ENCODE results near the gene LMX1A.

Gene LMX1A

GRCh38 chr1:165383599-165384405 is 27.3 kb upstream of the LMX1A start:
- Histone ChIP-seq H3K4me3 (ENCODE audit: low read length) (no peak overlapping the region), H3K9me3 (ENCODE audit: insufficient read depth, low read depth, low read length) (no peaks in the 10 kb centered on the region), H3K36me3 (ENCODE audit: insufficient read depth, low read length) (no peaks in the 10 kb centered on the region), H3K4me1 (ENCODE audit: insufficient read depth, low read length) (no peaks in the 10 kb centered on the region), H3K27me3 (ENCODE audit: insufficient read depth, low read length) (peaks cover 7% of the 10 kb centered on the region; the same call in 1 of the 2 replicates), H3K27ac (ENCODE audit: low read depth, low read length) (no peak overlapping the region), H3K9ac (ENCODE audit: low read depth, low read length) (no peak overlapping the region)
- whole genome bisulfite sequencing: 76% methylated on average over 5 of the region's 5 CpGs

GRCh38 chr1:165383067-165383466 is 26.6 kb upstream of the LMX1A start:
- H3K4me3 ChIP-seq (ENCODE audit: low read length): no peak overlapping the region
- H3K9me3 ChIP-seq (ENCODE audit: insufficient read depth, low read depth, low read length): no peaks in the 10 kb centered on the region
- H3K27me3 ChIP-seq (ENCODE audit: insufficient read depth, low read length): peaks cover 7% of the 10 kb centered on the region; the same call in 1 of the 2 replicates
- no peaks in the 10 kb centered on the region for H3K4me1 ChIP-seq (ENCODE audit: insufficient read depth, low read length)
- H3K9ac ChIP-seq (ENCODE audit: low read depth, low read length): no peak overlapping the region
- WGBS: 67% methylated on average over 6 of the region's 6 CpGs
- no peaks in the 10 kb centered on the region for H3K36me3 ChIP-seq (ENCODE audit: insufficient read depth, low read length)
- no peak overlapping the region for H3K27ac ChIP-seq (ENCODE audit: low read depth, low read length)

DNA sequence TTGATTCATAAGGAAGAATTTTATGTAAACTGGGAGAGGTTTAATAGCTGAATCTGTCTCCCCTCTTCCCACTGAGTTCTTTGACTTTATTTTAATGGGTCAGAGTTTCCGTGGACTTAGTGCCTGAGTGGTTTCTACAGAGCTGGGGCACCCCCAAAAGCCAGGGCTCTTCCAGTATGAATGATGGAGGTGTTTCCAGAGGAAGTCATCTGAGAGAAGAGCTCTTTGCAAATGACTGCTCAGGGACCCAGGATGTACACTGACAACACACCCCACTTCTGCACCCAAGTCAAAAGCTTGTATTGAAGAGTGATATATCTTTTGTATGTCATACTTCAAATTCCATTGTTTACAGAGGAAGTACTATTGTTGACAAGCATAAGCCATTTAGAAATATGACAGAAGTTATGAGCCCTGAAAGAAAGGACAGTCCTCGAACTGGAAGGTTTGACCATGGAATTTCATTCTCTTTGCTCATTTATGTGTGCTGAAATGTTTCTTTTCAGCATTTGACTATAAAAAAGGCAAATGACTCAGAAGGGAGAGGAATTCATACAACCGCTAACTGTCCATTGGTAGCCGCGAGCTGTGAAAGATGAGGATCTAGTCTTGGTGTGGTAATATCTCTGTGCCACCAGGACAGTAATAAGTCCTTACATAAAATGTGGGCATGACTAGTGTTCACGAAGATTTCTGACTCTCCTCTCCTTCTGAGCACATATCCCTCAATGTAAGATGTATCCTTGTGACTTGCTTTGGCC is 25.4 kb upstream of the LMX1A start:
- Histone ChIP-seq H3K4me1 (ENCODE audit: insufficient read depth, low read length) (no peaks in the 10 kb centered on the region), H3K36me3 (ENCODE audit: insufficient read depth, low read length) (no peaks in the 10 kb centered on the region), H3K9ac (ENCODE audit: low read depth, low read length) (no peak overlapping the region), H3K27ac (ENCODE audit: low read depth, low read length) (no peak overlapping the region), H3K27me3 (ENCODE audit: insufficient read depth, low read length) (peaks cover 12% of the 10 kb centered on the region), H3K4me3 (ENCODE audit: low read length) (no peak overlapping the region), H3K9me3 (ENCODE audit: insufficient read depth, low read depth, low read length) (no peaks in the 10 kb centered on the region)
- 91% methylated on average over 6 of the region's 6 CpGs for WGBS

DNA sequence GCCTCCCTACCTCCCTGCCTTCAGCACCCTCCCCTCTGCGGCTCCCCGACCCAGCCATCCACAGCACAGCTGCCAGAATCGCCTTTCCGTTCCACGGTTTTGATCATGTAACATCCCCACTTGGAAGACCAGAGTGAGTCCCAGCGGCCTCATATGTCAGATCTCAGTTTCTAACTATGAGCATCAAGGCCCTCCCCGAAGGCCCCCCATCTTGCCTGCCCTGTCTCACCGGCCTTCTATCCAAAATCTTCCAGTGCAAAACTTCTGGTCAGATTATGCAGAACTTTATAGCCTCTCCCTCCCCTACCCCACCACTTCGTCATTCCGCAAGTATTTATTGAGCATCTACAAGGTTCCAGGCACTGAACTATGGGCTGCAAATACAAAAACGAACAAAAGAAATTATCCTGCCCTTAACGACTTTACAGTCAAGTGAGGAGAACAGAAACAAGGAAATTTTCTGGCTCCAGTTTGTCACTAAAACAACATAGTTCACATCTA is 20.3 kb upstream of the LMX1A start:
- Histone ChIP-seq H3K27ac (ENCODE audit: low read depth, low read length) (no peak overlapping the region), H3K4me1 (ENCODE audit: insufficient read depth, low read length) (0 out of 2 replicates have a peak, but pooled peaks cover 7% of the 10 kb centered on the region), H3K4me3 (ENCODE audit: low read length) (peak overlapping the region; percentile 67), H3K27me3 (ENCODE audit: insufficient read depth, low read length) (peaks cover 46% of the 10 kb centered on the region), H3K36me3 (ENCODE audit: insufficient read depth, low read length) (no peaks in the 10 kb centered on the region), H3K9ac (ENCODE audit: low read depth, low read length) (no peak overlapping the region), H3K9me3 (ENCODE audit: insufficient read depth, low read depth, low read length) (no peaks in the 10 kb centered on the region)
- WGBS: 13% methylated on average over 12 of the region's 12 CpGs

- peak overlapping the region; percentile 67 for H3K4me3 ChIP-seq (ENCODE audit: low read length)
- WGBS: under 1% methylated on average over 46 of the region's 46 CpGs
Measured at GRCh38 chr1:165376041-165376810, 19.7 kb upstream of the LMX1A start.

DNA sequence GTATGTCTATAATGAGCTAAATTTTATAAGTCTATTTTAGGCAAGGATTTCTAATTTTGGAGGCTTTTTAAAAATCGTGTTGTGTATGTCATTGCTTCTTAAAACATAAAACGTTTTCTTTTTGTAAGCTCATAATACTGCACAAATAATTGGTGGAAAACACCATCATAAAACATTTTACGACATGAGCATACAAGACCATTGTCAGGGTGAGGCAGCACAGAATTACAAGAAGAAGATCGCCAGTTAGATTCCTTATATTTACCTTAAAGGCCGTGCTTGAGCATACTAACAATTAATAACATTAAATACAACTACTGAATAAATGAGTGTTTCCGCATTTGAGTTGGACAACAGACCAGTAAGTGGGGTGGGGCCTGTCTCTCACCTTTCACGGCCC is 19.1 kb upstream of the LMX1A start:
- Histone ChIP-seq H3K4me1 (ENCODE audit: insufficient read depth, low read length) (0 out of 2 replicates have a peak, but pooled peaks cover 7% of the 10 kb centered on the region), H3K27ac (ENCODE audit: low read depth, low read length) (no peak overlapping the region), H3K9ac (ENCODE audit: low read depth, low read length) (peak overlapping the region; percentile 44), H3K4me3 (ENCODE audit: low read length) (peak overlapping the region; percentile 67), H3K27me3 (ENCODE audit: insufficient read depth, low read length) (peaks cover 48% of the 10 kb centered on the region), H3K36me3 (ENCODE audit: insufficient read depth, low read length) (no peaks in the 10 kb centered on the region), H3K9me3 (ENCODE audit: insufficient read depth, low read depth, low read length) (no peaks in the 10 kb centered on the region)
- 43% methylated on average over 6 of the region's 7 CpGs for WGBS

More at GRCh38 chr1:165376041-165376810, 19.7 kb upstream of the LMX1A start:
- peaks cover 50% of the 10 kb centered on the region for H3K27me3 ChIP-seq (ENCODE audit: insufficient read depth, low read length)
- H3K4me1 ChIP-seq (ENCODE audit: insufficient read depth, low read length): 0 out of 2 replicates have a peak, but pooled peaks cover 7% of the 10 kb centered on the region
- H3K36me3 ChIP-seq (ENCODE audit: insufficient read depth, low read length): no peaks in the 10 kb centered on the region
- H3K9ac ChIP-seq (ENCODE audit: low read depth, low read length): peak overlapping the region; percentile 44
- H3K27ac ChIP-seq (ENCODE audit: low read depth, low read length): no peak overlapping the region
- no peaks in the 10 kb centered on the region for H3K9me3 ChIP-seq (ENCODE audit: insufficient read depth, low read depth, low read length)

- H3K27ac ChIP-seq (ENCODE audit: low read depth, low read length): no peak overlapping the region
- no peak overlapping the region for H3K4me3 ChIP-seq (ENCODE audit: low read length)
- WGBS: 70% methylated on average over 5 of the region's 5 CpGs
- peaks cover 39% of the 10 kb centered on the region for H3K27me3 ChIP-seq (ENCODE audit: insufficient read depth, low read length)
- H3K9me3 ChIP-seq (ENCODE audit: insufficient read depth, low read depth, low read length): no peaks in the 10 kb centered on the region
- H3K4me1 ChIP-seq (ENCODE audit: insufficient read depth, low read length): 0 out of 2 replicates have a peak, but pooled peaks cover 7% of the 10 kb centered on the region
- no peak overlapping the region for H3K9ac ChIP-seq (ENCODE audit: low read depth, low read length)
- H3K36me3 ChIP-seq (ENCODE audit: insufficient read depth, low read length): no peaks in the 10 kb centered on the region
Measured at GRCh38 chr1:165371588-165372225, 15.2 kb upstream of the LMX1A start.

- Histone ChIP-seq H3K4me1 (ENCODE audit: insufficient read depth, low read length) (peaks cover 7% of the 10 kb centered on the region), H3K9me3 (ENCODE audit: insufficient read depth, low read depth, low read length) (no peaks in the 10 kb centered on the region), H3K4me3 (ENCODE audit: low read length) (no peak overlapping the region), H3K36me3 (ENCODE audit: insufficient read depth, low read length) (no peaks in the 10 kb centered on the region), H3K9ac (ENCODE audit: low read depth, low read length) (no peak overlapping the region), H3K27me3 (ENCODE audit: insufficient read depth, low read length) (peaks cover 15% of the 10 kb centered on the region; the same call in 1 of the 2 replicates), H3K27ac (ENCODE audit: low read depth, low read length) (no peak overlapping the region)
- 34% methylated on average over 9 of the region's 9 CpGs for WGBS
Measured at GRCh38 chr1:165369255-165369848, 12.8 kb upstream of the LMX1A start.

DNA sequence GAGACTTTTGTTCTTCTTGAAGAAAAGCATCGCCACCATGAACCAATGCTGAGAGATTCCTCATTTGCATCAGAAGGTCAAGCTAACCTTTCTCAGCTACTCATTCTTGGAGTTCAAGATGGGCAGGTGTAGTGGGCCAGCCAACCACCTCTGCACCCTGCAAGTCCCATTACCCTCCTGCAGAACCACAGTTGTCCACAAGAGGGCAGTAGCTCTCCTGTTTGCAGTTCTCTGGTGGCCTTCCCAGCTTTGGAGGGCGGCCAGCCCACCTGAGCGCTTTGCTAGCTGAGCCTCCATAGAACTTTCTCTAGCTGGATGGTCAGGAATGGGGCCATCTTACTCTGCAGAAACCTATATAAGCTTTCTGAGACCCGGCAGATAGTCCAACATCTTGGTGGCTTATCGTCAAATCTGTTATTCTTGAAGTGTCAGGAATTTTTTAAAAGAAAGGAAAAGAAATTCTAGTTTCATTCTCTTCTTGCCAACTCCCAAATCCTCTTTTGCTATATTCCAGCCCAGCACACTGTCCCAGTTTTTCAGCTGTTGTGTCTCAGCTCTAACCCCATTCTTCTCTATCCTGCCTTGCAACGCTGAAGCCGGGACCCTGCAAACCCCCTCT is 11.0 kb upstream of the LMX1A start:
- Histone ChIP-seq H3K36me3 (ENCODE audit: insufficient read depth, low read length) (no peaks in the 10 kb centered on the region), H3K4me3 (ENCODE audit: low read length) (no peak overlapping the region), H3K4me1 (ENCODE audit: insufficient read depth, low read length) (peaks cover 8% of the 10 kb centered on the region), H3K9ac (ENCODE audit: low read depth, low read length) (no peak overlapping the region), H3K9me3 (ENCODE audit: insufficient read depth, low read depth, low read length) (no peaks in the 10 kb centered on the region), H3K27me3 (ENCODE audit: insufficient read depth, low read length) (peaks cover 7% of the 10 kb centered on the region; the same call in 1 of the 2 replicates), H3K27ac (ENCODE audit: low read depth, low read length) (no peak overlapping the region)
- WGBS: 42% methylated on average over 7 of the region's 7 CpGs

DNA sequence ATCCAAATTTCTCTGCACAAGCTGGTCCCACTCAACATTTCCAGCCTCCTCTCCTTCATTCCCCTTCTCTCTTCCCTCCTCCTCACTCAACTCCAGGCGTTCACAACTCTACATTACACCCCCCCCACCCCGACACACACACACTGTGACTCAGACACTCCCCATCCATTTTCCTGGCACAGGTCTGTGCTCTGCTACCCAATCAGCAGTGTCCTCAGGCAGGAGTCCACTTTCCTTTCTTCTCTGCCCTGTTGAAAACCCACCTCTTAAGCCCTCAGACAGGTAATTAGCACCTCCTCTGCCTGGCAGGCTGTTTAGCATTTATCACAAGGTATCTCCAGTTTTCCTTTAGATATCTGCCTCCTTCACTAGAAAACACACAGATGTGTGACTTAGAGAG is 8.8 kb upstream of the LMX1A start:
- Histone ChIP-seq H3K4me3 (ENCODE audit: low read length) (no peak overlapping the region), H3K4me1 (ENCODE audit: insufficient read depth, low read length) (peaks cover 8% of the 10 kb centered on the region), H3K27ac (ENCODE audit: low read depth, low read length) (no peak overlapping the region), H3K9me3 (ENCODE audit: insufficient read depth, low read depth, low read length) (no peaks in the 10 kb centered on the region), H3K9ac (ENCODE audit: low read depth, low read length) (no peak overlapping the region), H3K36me3 (ENCODE audit: insufficient read depth, low read length) (no peaks in the 10 kb centered on the region), H3K27me3 (ENCODE audit: insufficient read depth, low read length) (peaks cover 7% of the 10 kb centered on the region)
- 43% methylated on average over 2 of the region's 2 CpGs for WGBS
